ENCODE data around the gene PRR27. TPM values are rescaled to one million over a fixed set of nuclear protein-coding genes. Genes with fewer than 3 reads are reported as not detected.
A peak's percentile ranks its signal among the peaks of the same experiment; 100 is the strongest.

PRR27 gene
- total RNA-seq, 2 donors from 2014 or later = not detected

DNA sequence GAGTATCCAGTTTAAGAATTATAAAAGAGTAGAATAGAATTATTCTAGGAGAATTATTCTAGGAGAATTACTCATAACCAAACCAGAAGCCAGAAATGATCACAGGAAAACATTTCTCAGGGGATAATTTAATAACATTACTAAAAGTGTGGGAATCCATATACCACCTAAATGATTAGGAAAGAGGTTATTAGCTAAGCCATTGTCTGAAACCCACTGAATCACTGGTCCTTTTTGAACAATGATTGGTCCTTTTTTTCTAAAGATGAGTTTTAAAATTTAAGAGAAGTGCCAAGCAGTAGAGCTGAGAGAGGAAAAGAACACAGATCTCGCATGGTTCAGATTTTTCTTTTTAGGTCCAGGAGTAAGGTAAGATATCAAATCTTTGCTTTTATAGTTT lies 41.4 kb downstream of the PRR27 start, which contains the start of gene ODAM:
TSS of gene ODAM (plus strand) at position 301 of the 400 bp plus-strand sequence. CDS start 819 bp downstream, outside the sequence.
- no peak within 1 kb of the TSS for H3K27ac ChIP-seq (ENCODE audit: low read depth, low read length)
- peaks cover 5% of the 10 kb centered on the region for H3K4me1 Mint-ChIP-seq

DNA sequence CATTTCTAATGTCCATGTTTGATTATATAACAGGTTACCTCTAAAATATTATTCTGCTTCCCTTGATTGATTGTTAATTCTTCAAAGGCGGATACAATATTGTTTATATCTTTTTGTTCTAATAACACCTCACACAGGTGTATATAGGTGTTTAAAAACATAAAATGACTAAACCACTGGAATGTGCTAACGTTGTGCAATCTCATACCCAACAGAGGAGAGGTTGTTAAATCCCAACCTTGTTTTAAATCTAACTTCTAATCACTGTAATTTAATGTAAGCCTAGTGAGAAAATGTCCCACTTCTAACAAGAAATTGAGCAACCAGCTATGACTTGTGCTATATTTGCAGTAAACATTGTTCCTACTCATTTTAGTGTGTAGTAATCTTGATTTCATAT lies 42.8 kb downstream of the PRR27 start:
- Mint-ChIP-seq H3K27me3 (ENCODE audit: insufficient read depth) (no peaks in the 10 kb centered on the region), H3K4me3 (no peak overlapping the region), H3K36me3 (ENCODE audit: low read depth) (no peaks in the 10 kb centered on the region), H3K4me1 (peaks cover 5% of the 10 kb centered on the region), H3K27ac (no peak overlapping the region), H3K9me3 (no peaks in the 10 kb centered on the region)
- Histone ChIP-seq H3K4me1 (ENCODE audit: control insufficient read depth, insufficient read depth, low read length) (no peaks in the 10 kb centered on the region), H3K27me3 (ENCODE audit: control insufficient read depth, insufficient read depth, low read length, poor library complexity, severe bottlenecking) (no peaks in the 10 kb centered on the region), H3K4me3 (ENCODE audit: low read length) (no peak overlapping the region), H3K9me3 (ENCODE audit: control insufficient read depth, low read length) (no peaks in the 10 kb centered on the region), H3K36me3 (ENCODE audit: control insufficient read depth, insufficient read depth, low read length) (no peaks in the 10 kb centered on the region), H3K27ac (ENCODE audit: low read depth, low read length) (no peak overlapping the region), H3K9ac (ENCODE audit: extremely low read depth, low read length, poor library complexity, severe bottlenecking) (no peak overlapping the region)
- 86% methylated on average over 1 of the region's 2 CpGs; no CpG with 5 or more reads in 1 of the 2 experiments for WGBS, 2 experiments (ENCODE audit: insufficient coverage in 1 of 2, insufficient read length in 1 of 2)
- no peak for DNase-seq
- TF ChIP-seq, protein P1, sequence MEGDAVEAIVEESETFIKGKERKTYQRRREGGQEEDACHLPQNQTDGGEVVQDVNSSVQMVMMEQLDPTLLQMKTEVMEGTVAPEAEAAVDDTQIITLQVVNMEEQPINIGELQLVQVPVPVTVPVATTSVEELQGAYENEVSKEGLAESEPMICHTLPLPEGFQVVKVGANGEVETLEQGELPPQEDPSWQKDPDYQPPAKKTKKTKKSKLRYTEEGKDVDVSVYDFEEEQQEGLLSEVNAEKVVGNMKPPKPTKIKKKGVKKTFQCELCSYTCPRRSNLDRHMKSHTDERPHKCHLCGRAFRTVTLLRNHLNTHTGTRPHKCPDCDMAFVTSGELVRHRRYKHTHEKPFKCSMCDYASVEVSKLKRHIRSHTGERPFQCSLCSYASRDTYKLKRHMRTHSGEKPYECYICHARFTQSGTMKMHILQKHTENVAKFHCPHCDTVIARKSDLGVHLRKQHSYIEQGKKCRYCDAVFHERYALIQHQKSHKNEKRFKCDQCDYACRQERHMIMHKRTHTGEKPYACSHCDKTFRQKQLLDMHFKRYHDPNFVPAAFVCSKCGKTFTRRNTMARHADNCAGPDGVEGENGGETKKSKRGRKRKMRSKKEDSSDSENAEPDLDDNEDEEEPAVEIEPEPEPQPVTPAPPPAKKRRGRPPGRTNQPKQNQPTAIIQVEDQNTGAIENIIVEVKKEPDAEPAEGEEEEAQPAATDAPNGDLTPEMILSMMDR (conservative IDR thresholded peaks at IDR 0.05) = no peak

More for the DNA sequence above, 41.4 kb downstream of the PRR27 start, which contains the start of gene ODAM:
- Histone ChIP-seq H3K4me1 (ENCODE audit: control insufficient read depth, insufficient read depth, low read length) (no peaks in the 10 kb centered on the region), H3K27me3 (ENCODE audit: control insufficient read depth, insufficient read depth, low read length, poor library complexity, severe bottlenecking) (no peaks in the 10 kb centered on the region), H3K4me3 (ENCODE audit: low read length) (no peak within 1 kb of the TSS), H3K9me3 (ENCODE audit: control insufficient read depth, low read length) (no peaks in the 10 kb centered on the region), H3K9ac (ENCODE audit: extremely low read depth, low read length, poor library complexity, severe bottlenecking) (no peak within 1 kb of the TSS), H3K36me3 (ENCODE audit: control insufficient read depth, insufficient read depth, low read length) (no peaks in the 10 kb centered on the region)
- no peaks in the 10 kb centered on the region for H3K27me3 Mint-ChIP-seq (ENCODE audit: insufficient read depth)
- no peak within 1 kb of the TSS for H3K27ac Mint-ChIP-seq
- TF ChIP-seq, protein P1 (conservative IDR thresholded peaks at IDR 0.05) = no peak
- no peaks in the 10 kb centered on the region for H3K36me3 Mint-ChIP-seq (ENCODE audit: low read depth)
- DNase-seq = no peak
- no peak within 1 kb of the TSS for H3K4me3 Mint-ChIP-seq
- 87 to 89% methylated on average over 1 of the region's 1 CpG for WGBS, 2 experiments (ENCODE audit: insufficient coverage in 1 of 2, insufficient read length in 1 of 2)
- no peaks in the 10 kb centered on the region for H3K9me3 Mint-ChIP-seq

- Histone ChIP-seq H3K27me3 (ENCODE audit: control insufficient read depth, insufficient read depth, low read length, poor library complexity, severe bottlenecking) (no peaks in the 10 kb centered on the region), H3K4me3 (ENCODE audit: low read length) (no peak overlapping the region), H3K9ac (ENCODE audit: extremely low read depth, low read length, poor library complexity, severe bottlenecking) (no peak overlapping the region), H3K36me3 (ENCODE audit: control insufficient read depth, insufficient read depth, low read length) (no peaks in the 10 kb centered on the region), H3K4me1 (ENCODE audit: control insufficient read depth, insufficient read depth, low read length) (no peaks in the 10 kb centered on the region), H3K27ac (ENCODE audit: low read depth, low read length) (no peak overlapping the region), H3K9me3 (ENCODE audit: control insufficient read depth, low read length) (no peaks in the 10 kb centered on the region)
- TF ChIP-seq, protein P1 (conservative IDR thresholded peaks at IDR 0.05) = no peak
- H3K27ac Mint-ChIP-seq = peak overlapping the region; percentile 16
- H3K9me3 Mint-ChIP-seq = no peaks in the 10 kb centered on the region
- 94% methylated on average over 2 of the region's 2 CpGs; no CpG with 5 or more reads in 1 of the 2 experiments for WGBS, 2 experiments (ENCODE audit: insufficient coverage in 1 of 2, insufficient read length in 1 of 2)
- H3K4me3 Mint-ChIP-seq = no peak overlapping the region
- H3K36me3 Mint-ChIP-seq (ENCODE audit: low read depth) = no peaks in the 10 kb centered on the region
- no peaks in the 10 kb centered on the region for H3K27me3 Mint-ChIP-seq (ENCODE audit: insufficient read depth)
- H3K4me1 Mint-ChIP-seq = peaks cover 5% of the 10 kb centered on the region
- peak; percentile 50 for DNase-seq
Measured at GRCh38 chr4:70197842-70198241, 43.8 kb downstream of the PRR27 start.

All from endodermal cell (in vitro differentiated cells).